Transverse colon (tissue), 3 donors: ENCODE measurements around the gene DGAT2L6.

Experiments used
- EP300 ChIP-seq: sonication (generic); formaldehyde crosslinking; IDR thresholded peaks from one replicate; pipeline ENCODE4 v1.6.1; 2017; ENCODE audit warnings: antibody characterized with exemption, low read depth
- POLR2A ChIP-seq: fragments of 450-650 bp; IDR thresholded peaks from one replicate; pipeline ENCODE4 v1.6.1; 2016; ENCODE audit warnings: antibody characterized with exemption, mild to moderate bottlenecking, moderate library complexity
- TF ChIP-seq, protein P1 (sequence below), 5 experiments: fragments of 200-600 bp in 3 of 5; fragments of 450-650 bp in 2 of 5; sonication (generic) in 3 of 5; IDR thresholded peaks; 1 replicate in 2 of 5; 2 replicates in 3 of 5; pipeline ENCODE4 v1.5.1; 2016 to 2017; ENCODE audit warnings: antibody characterized with exemption in 5 of 5, inconsistent platforms in 3 of 5, mild to moderate bottlenecking in 2 of 5, moderate library complexity in 1 of 5

- no peak for TF ChIP-seq POLR2A
- TF ChIP-seq, protein P1, sequence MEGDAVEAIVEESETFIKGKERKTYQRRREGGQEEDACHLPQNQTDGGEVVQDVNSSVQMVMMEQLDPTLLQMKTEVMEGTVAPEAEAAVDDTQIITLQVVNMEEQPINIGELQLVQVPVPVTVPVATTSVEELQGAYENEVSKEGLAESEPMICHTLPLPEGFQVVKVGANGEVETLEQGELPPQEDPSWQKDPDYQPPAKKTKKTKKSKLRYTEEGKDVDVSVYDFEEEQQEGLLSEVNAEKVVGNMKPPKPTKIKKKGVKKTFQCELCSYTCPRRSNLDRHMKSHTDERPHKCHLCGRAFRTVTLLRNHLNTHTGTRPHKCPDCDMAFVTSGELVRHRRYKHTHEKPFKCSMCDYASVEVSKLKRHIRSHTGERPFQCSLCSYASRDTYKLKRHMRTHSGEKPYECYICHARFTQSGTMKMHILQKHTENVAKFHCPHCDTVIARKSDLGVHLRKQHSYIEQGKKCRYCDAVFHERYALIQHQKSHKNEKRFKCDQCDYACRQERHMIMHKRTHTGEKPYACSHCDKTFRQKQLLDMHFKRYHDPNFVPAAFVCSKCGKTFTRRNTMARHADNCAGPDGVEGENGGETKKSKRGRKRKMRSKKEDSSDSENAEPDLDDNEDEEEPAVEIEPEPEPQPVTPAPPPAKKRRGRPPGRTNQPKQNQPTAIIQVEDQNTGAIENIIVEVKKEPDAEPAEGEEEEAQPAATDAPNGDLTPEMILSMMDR (IDR thresholded peaks at IDR 0.05): no peak
- TF ChIP-seq EP300: no peak
These were observed 63.5 kb downstream of the DGAT2L6 start for GRCh38 chrX:70240751-70241150.
